HG02970 (cell line): ENCODE results near the gene TLL1.

ENCODE experiments used
- ATAC-seq: cut with Tn5 transposase; IDR thresholded peaks from one replicate; pipeline ENCODE4 v1.9.1; 2021; ENCODE audit warnings: mild to moderate bottlenecking, moderate library complexity, moderate number of reproducible peaks; ENCODE audit not compliant: unreplicated experiment, low FRiP score

TLL1 gene

GRCh38 chr4:165872461-165873297 is at the start of gene TLL1:
Gene TLL1 (plus strand): TSS chr4:165873237. CDS start chr4:165873905, 668 bp downstream.
- ATAC-seq, result no peak

DNA sequence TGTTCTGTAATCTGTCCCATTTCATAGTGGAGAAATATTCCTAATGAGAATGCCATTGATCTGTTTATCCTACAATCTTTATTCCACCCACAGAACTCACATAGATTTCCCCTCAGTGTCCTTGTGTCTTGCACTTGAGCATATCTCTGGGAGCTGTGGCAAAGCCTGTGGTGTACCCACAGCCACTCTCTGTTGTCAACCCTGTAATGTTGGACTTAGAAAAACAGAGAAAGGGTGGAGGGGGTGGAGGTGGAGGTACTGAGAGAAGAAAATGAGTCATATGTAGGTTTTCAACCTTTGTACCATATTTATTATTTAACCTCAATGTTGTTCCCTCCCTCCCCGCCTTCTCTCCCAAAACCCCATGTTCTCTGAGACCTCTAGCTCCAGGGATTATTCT is 46.9 kb upstream of the TLL1 start:
- no peak for ATAC-seq

- ATAC-seq, result no peak
These were observed 46.0 kb upstream of the TLL1 start for GRCh38 chr4:165827018-165827417.

DNA sequence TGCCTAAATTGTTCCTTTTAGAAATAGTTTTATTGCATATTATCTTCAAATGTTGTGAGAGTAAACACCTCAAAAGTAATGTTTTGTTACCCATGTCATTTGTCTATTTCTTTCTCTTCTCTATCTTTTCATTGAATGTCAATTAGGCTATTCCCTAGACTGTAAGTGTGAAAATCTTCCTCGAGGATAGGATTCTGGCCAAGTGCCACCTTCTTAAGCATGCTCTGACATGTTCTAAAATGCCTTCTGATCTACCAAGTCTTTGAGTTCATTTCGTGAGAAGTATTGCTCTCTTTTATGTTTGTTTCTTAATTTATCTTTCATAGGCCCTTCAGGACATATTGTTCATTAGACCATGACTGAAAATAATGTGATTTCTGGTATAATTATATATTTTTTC is 44.1 kb upstream of the TLL1 start:
- no peak for ATAC-seq

DNA sequence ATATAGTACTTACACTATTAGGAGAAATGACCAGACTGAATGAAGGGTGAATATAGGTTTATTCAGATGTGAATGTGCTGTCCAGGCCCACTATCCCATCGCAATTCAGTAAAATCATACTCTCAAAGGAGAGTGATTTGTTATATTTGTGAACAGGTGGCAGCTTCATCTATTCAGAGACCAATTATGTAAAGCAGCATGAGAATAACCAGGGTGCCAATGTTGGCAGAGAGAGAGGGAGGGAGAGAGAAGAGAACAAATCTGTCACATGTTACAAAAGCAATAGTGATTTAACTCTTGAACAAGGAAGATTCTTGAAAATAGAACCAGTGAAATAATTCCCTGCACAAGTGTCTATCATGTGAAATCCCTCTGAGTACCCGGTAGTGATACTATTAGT is 38.9 kb upstream of the TLL1 start:
- ATAC-seq, result no peak

DNA sequence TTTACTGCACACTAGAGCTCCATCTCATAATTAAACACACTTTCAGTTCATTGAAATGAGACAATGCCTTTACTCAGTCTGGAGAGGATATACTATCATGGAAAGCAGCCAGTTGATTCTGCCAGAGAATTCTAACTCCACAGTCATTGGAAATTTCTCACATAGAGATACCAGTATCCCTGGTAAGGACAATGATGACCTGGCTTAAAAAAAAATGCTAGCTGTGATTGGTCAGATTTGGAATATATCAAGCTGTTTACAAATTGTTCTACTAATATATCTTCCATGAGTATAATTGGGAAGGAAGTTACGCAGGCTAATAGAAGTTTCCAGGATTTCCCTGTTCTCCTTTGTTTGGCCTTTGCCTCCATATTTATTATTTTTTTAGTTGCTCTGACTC is 34.5 kb upstream of the TLL1 start:
- ATAC-seq, result no peak

GRCh38 chr4:165839615-165840333 is 33.3 kb upstream of the TLL1 start:
- no peak for ATAC-seq

DNA sequence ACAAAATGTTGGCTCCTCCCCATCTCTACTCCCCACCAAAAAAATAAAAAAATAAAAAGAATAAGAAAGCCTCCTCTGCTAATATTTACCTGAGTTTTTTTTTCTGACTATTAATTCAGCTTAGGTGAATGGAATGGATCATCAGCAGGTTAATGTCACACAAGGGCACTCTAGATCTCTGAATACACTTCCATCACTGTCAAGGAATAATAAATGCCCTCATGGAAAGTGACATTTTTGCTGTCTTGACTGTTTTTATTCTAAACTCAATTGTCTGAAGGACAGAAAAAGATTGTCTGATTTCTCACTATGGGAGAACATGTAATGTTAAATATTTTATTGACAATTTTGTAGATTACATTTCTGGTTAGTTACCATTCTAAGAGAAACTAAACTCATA is 30.4 kb upstream of the TLL1 start:
- ATAC-seq, result no peak

GRCh38 chr4:165844161-165844560 is 28.9 kb upstream of the TLL1 start:
- ATAC-seq, result no peak

DNA sequence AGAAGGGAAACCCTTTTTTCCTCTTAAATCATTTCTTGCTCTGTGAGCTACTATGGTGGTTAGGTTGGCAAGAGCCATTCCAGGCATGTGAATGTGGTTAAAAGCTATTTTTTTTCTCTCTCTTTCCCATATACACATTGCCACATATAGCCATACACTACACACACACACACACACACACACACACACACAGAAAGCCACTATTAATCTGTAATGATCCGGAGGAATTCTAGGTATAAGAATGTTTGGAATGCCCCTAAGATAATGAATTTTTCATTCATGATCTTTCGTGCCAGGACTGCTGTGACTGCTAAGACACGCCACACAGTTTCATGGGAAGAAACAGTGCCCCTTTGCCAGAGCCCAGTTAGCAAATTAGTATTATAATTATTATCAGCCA is 21.8 kb upstream of the TLL1 start:
- no peak for ATAC-seq

GRCh38 chr4:165855191-165855590 is 17.8 kb upstream of the TLL1 start:
- no peak for ATAC-seq

DNA sequence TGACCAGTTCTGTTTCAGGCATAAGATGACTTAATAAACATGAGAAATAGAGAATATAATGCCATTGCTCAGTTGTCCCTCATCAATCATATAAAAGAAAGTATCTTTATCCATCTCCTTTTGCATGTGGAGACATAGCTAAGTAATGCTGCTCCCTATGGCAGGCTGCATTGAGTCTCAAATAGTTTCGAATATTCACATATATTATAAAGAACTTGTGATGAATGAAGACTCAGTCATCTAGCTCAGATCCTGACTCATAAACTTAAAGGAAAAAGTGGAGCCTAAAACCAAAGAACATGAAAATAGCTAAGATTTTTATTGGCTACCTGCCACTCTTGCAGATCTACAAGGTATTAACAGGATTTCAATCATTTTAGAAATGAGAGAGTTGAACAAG is 11.7 kb upstream of the TLL1 start:
- ATAC-seq, result no peak

GRCh38 chr4:165864271-165864670 is 8.8 kb upstream of the TLL1 start:
- no peak for ATAC-seq

DNA sequence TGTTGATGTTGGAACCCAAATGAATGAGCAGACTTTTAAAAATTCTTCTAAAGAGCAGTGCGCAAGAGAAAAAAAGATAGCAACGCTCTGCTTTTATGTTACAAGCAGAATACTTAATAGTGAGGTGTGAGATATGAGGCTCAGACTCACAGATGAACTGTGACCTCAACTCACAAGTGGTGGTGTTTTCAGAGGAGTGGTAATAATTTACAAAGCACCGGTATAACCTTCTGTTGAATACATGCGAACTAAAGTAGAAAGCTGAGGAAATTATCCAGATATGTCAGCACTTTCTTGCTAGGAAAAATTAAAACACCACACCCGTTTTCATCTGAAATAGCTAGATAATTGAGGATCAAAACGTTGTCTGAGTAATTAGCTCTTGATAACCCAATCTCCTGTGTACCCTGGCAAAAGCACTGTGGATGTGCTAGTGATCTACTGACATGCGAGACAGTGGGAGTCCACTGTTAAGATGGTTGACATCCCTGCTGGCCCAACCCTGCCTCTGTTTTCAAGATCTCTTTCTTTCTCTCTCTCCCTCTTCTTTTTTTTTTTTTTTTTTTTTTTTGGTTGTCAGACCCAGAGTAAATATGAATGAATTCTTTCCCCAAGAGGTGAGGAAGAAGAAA is 6.9 kb upstream of the TLL1 start:
- no peak for ATAC-seq

DNA sequence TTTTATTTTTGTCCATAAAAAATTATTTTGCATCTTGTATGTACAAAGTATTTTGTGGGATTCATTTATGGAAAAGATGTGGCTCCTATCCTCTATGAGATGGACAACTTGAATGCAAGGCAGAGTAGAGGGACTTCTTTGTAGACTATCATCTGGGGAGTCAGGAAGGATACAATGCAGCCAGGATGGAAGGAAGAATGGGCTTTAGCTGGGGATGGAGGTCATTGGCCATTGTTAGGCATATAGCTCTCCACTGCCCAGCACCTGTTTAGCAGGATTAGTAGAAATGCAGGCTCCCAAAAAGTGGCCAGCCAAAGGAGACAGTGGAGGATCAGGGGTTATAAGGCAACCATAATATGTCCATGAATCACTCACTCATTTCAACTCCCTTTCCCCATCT is 5.1 kb upstream of the TLL1 start:
- ATAC-seq, result no peak

- no peak for ATAC-seq
These were observed 448 bp downstream of the TLL1 start for GRCh38 chr4:165873298-165874071.

DNA sequence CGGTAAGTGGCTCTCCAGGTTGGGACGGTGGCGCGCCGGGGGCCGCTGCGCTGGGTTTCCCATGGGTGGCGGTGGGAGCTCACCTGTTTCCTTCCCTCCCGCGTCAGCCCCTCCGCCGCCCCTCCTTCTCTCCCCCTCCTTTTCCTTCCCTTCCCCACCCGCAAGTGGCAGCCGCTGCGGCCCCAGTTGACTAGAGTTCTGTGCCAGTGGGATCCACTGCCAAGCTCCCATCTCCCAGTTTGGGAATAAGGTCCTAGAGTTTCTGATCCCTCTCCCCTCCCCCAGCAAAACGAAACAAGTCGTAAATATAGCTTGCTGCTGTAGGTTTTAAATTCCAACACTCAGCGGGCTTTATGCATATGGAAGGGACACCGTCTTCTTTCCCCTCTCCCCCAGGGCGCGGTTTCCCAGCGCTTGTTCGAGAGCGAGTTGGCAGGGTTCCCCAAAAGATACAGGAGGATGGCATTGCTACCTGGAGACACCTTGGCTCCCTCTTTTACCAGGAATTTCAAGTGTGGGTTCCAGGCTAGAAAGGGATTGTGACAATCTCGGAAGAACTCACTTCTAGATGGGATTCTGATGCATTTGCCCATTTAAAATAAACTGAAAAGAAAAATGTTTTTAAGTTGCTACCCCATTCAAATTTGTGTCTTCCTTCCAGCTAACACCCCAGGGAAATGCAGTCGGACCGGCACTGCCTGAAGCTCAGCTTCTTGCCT is 1.2 kb downstream of the TLL1 start:
- ATAC-seq, result no peak

DNA sequence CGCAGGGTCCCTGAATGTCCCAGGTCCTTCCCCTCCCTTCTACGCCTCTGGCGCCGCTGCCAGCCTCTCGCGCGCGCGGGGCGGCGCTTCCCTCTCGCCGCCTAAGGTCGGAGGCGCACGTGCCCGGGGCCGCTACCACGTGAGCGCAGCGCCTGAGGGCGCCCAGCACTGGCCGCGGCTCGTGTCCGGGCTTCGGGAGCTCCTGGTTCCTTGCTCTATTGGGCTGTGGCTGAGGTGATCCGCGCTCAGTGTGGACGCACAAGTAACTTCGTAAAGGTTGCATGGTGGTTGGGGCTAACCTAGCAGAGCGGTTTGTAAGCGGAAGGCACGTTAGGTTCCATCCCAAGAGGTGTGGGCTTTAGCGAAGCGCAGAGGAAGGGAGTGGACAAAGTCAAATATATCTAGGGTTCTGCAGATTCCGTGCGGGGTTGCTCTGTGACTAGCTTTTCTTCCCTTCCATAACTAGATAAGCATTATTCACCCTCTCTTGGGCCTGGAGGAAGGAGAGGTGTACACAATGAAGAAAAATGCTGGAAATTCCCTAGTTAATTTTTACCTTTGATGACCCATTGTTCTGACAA is 1.8 kb downstream of the TLL1 start:
- no peak for ATAC-seq

- no peak for ATAC-seq
These were observed 2.4 kb downstream of the TLL1 start for GRCh38 chr4:165875446-165875845.

DNA sequence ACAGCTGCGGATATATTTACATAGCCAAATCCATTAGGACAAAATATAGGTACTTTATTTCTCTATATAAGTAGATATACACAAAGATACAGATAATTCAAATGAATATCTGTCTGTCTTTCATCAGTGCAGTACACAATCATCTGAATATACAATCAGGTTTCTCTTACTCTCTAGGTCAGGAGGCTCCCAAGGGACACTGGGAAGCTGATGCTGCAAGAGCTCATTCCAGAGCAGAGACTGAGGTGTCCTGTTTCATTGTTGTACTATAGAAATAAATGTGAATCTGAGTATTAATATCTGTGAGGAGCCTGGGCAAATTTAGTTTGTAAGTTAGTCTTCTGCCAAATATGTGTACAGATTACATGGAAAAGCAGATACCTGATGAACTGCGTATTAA is 4.2 kb downstream of the TLL1 start:
- ATAC-seq, result no peak
